Stomach (tissue), 9 donors: ENCODE results near the gene DHRS9. TPM values are rescaled to one million over a fixed set of nuclear protein-coding genes. Genes with fewer than 3 reads are reported as not detected.

ENCODE experiments used
- DNase-seq, 2 donors: peaks; one replicate each; pipeline versions ENCODE4 v3.0.0 to v3.0.0-alpha.2; 2013 to 2019
- H3K27ac ChIP-seq, 5 donors: fragments of 200-600 bp in 4 of 5; sonication (generic) in 4 of 5; one replicate each; pipeline ENCODE4 v1.5.1; 2013 to 2019; ENCODE audit warnings: mild to moderate bottlenecking in 1 of 5, moderate library complexity in 1 of 5
- H3K27me3 ChIP-seq, 3 donors: fragments of 200-600 bp; sonication (generic); one replicate each; pipeline ENCODE4 v1.5.1; 2017 to 2019; ENCODE audit warnings: mixed run types in 1 of 3
- H3K36me3 ChIP-seq, 4 donors: fragments of 200-600 bp; sonication (generic); 1 replicate in 3 of 4; 2 replicates in 1 of 4; pipeline ENCODE4 v1.5.1; 2016 to 2019
- H3K4me1 ChIP-seq, 4 donors: fragments of 200-600 bp; sonication (generic); one replicate each; pipeline ENCODE4 v1.5.1; 2016 to 2019
- H3K4me3 ChIP-seq, 4 donors: fragments of 200-600 bp; sonication (generic) in 3 of 4; one replicate each; pipeline ENCODE4 v1.5.1; 2016 to 2019; ENCODE audit warnings: mild to moderate bottlenecking in 1 of 4
- H3K9me3 ChIP-seq, 4 donors: fragments of 200-600 bp; sonication (generic); one replicate each; pipeline ENCODE4 v1.5.1; 2016 to 2019
- CTCF ChIP-seq, 7 experiments: fragments of 450-650 bp in 4 of 7; fragments of 200-600 bp in 3 of 7; sonication (generic) in 3 of 7; IDR thresholded peaks; one replicate each; pipeline ENCODE4 v1.5.1; 2016 to 2019; ENCODE audit warnings: antibody characterized with exemption in 7 of 7, control low read depth in 2 of 7, mild to moderate bottlenecking in 1 of 7
- EP300 ChIP-seq: sonication (generic); formaldehyde crosslinking; IDR thresholded peaks from one replicate; pipeline ENCODE4 v1.6.1; 2017; ENCODE audit warnings: antibody characterized with exemption
- POLR2A ChIP-seq, 4 donors: fragments of 450-650 bp; IDR thresholded peaks; one replicate each; pipeline ENCODE4 v1.6.1; 2016; ENCODE audit warnings: antibody characterized with exemption in 4 of 4, control low read depth in 2 of 4, mild to moderate bottlenecking in 1 of 4, moderate library complexity in 1 of 4
- POLR2AphosphoS5 ChIP-seq, 3 donors: sonication (generic); formaldehyde crosslinking; IDR thresholded peaks; one replicate each; pipeline ENCODE4 v1.6.1; 2016; ENCODE audit warnings: antibody characterized with exemption in 3 of 3
- WGBS, 5 donors: extraction: QIAGEN DNeasy Blood & Tissue Kit in 3 of 5; methylation state at CpG; one replicate each; pipeline versions ENCODE4 v1.1.5 to v1.1.7; 2013 to 2018; 5-methylcytosine and 5-hydroxymethylcytosine counted together
- intact Hi-C: fragments of 100-400 bp; cut with DNase I; formaldehyde crosslinking; loops from one replicate; pipeline ENCODE4 v1.15.1; 2023; ENCODE audit warnings: low total_unique reads
- polyA plus RNA-seq, 3 donors: library from polyadenylated mRNA; stranded (reverse); fragments of 200-250 nt; gene quantifications; one replicate each; pipeline ENCODE4 v1.2.3, GENCODE V29; 2013
- total RNA-seq, 5 donors: library from RNA; depleted of rRNA; stranded (reverse); fragments of >200 nt; gene quantifications; one replicate each; pipeline versions ENCODE4 v1.1.0 to v1.2.3, GENCODE V29; 2014 to 2016
- donor health status: healthy with polysubstance abuse.
- donor health status: Bipolar disorder and iron deficiency.
- donor health status: healthy.

Gene DHRS9
- total and polyA plus RNA-seq, 8 donors: 1.3 to 19.3 (median 2.6) TPM; not detected in 1

- no peak overlapping the region for H3K4me3 ChIP-seq
- DNase-seq: no peak
- 30 to 39% (median 31%) methylated on average over 2 of the region's 2 CpGs for WGBS, 5 donors
- H3K27me3 ChIP-seq: no peaks in the 10 kb centered on the region
- TF ChIP-seq POLR2AphosphoS5 (IDR thresholded peaks at IDR 0.05): no peak
- no peak for TF ChIP-seq CTCF (IDR thresholded peaks at IDR 0.05)
- TF ChIP-seq POLR2A (IDR thresholded peaks at IDR 0.05): no peak
- no peak for TF ChIP-seq EP300
- intact Hi-C loops: no loop called here
- no peaks in the 10 kb centered on the region for H3K9me3 ChIP-seq
- peaks cover 0 to 11% (median 0%) of the 10 kb centered on the region in 4 donors for H3K4me1 ChIP-seq
- no peak overlapping the region for H3K27ac ChIP-seq
- no peaks in the 10 kb centered on the region for H3K36me3 ChIP-seq
Measured at GRCh38 chr2:169077674-169078240, 8.4 kb downstream of the DHRS9 start.

- DNase-seq: no peak
- Histone ChIP-seq H3K9me3 (peaks cover 0 to 7% (median 2%) of the 10 kb centered on the region in 4 donors), H3K27ac (no peak overlapping the region), H3K36me3 (no peaks in the 10 kb centered on the region), H3K27me3 (no peaks in the 10 kb centered on the region), H3K4me3 (no peak overlapping the region), H3K4me1 (peaks cover 0 to 6% (median 0%) of the 10 kb centered on the region in 4 donors)
- TF ChIP-seq CTCF (IDR thresholded peaks at IDR 0.05) (no peak), POLR2A (IDR thresholded peaks at IDR 0.05) (no peak), EP300 (no peak), POLR2AphosphoS5 (IDR thresholded peaks at IDR 0.05) (no peak)
- intact Hi-C loops: no loop called here
- WGBS, 5 donors: 72 to 90% (median 80%) methylated on average over 2 of the region's 2 CpGs
Measured at GRCh38 chr2:169080250-169081069, 11.1 kb downstream of the DHRS9 start.

GRCh38 chr2:169081551-169081950 is 12.2 kb downstream of the DHRS9 start:
- H3K9me3 ChIP-seq: peaks cover 0 to 9% (median 2%) of the 10 kb centered on the region in 4 donors
- DNase-seq: no peak
- intact Hi-C loops: no loop called here
- no peak overlapping the region for H3K27ac ChIP-seq
- no peaks in the 10 kb centered on the region for H3K27me3 ChIP-seq
- TF ChIP-seq POLR2AphosphoS5 (IDR thresholded peaks at IDR 0.05) (no peak), CTCF (IDR thresholded peaks at IDR 0.05) (no peak), POLR2A (IDR thresholded peaks at IDR 0.05) (no peak), EP300 (no peak)
- no peaks in the 10 kb centered on the region for H3K36me3 ChIP-seq
- WGBS, 5 donors: 46 to 65% (median 58%) methylated on average over 5 of the region's 5 CpGs
- no peak overlapping the region for H3K4me3 ChIP-seq
- peaks cover 0 to 6% (median 0%) of the 10 kb centered on the region in 4 donors for H3K4me1 ChIP-seq

GRCh38 chr2:169082995-169083394 is 13.6 kb downstream of the DHRS9 start:
- intact Hi-C loops: no loop called here
- H3K4me1 ChIP-seq: peaks cover 0 to 6% (median 0%) of the 10 kb centered on the region in 4 donors
- peaks cover 0 to 9% (median 2%) of the 10 kb centered on the region in 4 donors for H3K9me3 ChIP-seq
- TF ChIP-seq CTCF (IDR thresholded peaks at IDR 0.05) (no peak), EP300 (no peak), POLR2A (IDR thresholded peaks at IDR 0.05) (no peak), POLR2AphosphoS5 (IDR thresholded peaks at IDR 0.05) (no peak)
- H3K36me3 ChIP-seq: no peaks in the 10 kb centered on the region
- no peak overlapping the region for H3K27ac ChIP-seq
- H3K27me3 ChIP-seq: no peaks in the 10 kb centered on the region
- DNase-seq: no peak
- H3K4me3 ChIP-seq: no peak overlapping the region
- 79 to 91% (median 84%) methylated on average over 4 of the region's 4 CpGs for WGBS, 5 donors
